Measurements from ENCODE around the gene FMO2. TPM values are rescaled to one million over a fixed set of nuclear protein-coding genes. Genes with fewer than 3 reads are reported as not detected.

The FMO2 gene
- total RNA-seq, 1 experiment from 2014 or later: not detected

DNA sequence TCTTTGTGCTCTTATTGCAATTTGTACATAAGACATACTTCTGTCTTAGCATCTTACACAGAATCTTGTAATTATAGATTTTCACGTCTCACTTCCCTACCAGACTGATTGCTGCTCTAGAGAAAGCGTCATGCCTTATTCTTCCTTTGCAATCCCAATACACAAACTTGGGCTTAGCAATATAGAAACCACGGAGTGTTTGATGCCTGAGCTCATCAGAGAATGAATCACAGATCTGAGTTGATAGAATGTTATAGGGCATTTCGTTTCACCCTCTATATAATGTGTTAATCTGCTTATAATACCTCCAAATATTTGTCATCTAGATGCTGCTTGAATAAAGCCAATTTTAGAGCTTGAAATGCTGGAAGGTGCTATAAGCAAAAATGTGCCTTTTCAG is 69.8 kb downstream of the FMO2 start:
- no TSS peak for BruUV-seq (replicated peaks)
- no peaks in the 10 kb centered on the region for H3K9me3 Mint-ChIP-seq (ENCODE audit: unreplicated experiment)
- no peak for DNase-seq
- peaks cover 22% of the 10 kb centered on the region for H3K4me1 Mint-ChIP-seq (ENCODE audit: low read depth, unreplicated experiment)
- no peaks in the 10 kb centered on the region for H3K27me3 ChIP-seq (replicated peaks; ENCODE audit: control insufficient read depth, insufficient read depth, low read length)
- H3K4me1 ChIP-seq: peaks cover 31% of the 10 kb centered on the region
- H3K4me3 ChIP-seq (ENCODE audit: low read depth, low read length): no peak overlapping the region
- intact Hi-C loops (cut with micrococcal nuclease; ENCODE audit: unreplicated experiment): loop anchor here (10.0 kb wide), 1 partner anchor 230 kb away; the partner anchor contains the start of gene PRRC2C
- H3K36me3 Mint-ChIP-seq (ENCODE audit: insufficient read depth, unreplicated experiment): no peaks in the 10 kb centered on the region
- H3K36me3 ChIP-seq (ENCODE audit: control insufficient read depth, insufficient read depth, low read length): no peaks in the 10 kb centered on the region
- POLR2A ChIA-PET: no interaction called here
- no peaks in the 10 kb centered on the region for H3K9me3 ChIP-seq
- H3K27ac Mint-ChIP-seq (ENCODE audit: unreplicated experiment): peak overlapping the region; percentile 26
- CTCF ChIA-PET: interaction anchor here (1.7 to 1.9 kb wide), 2 partner anchors 10 to 59 kb away, joined by 9 to 11 read pairs; partner anchors contain the start of gene FMO4
- H3K27me3 Mint-ChIP-seq (ENCODE audit: insufficient read depth, unreplicated experiment): no peaks in the 10 kb centered on the region
- no peak overlapping the region for H3K4me3 Mint-ChIP-seq (ENCODE audit: unreplicated experiment)
- TF ChIP-seq, protein P1, sequence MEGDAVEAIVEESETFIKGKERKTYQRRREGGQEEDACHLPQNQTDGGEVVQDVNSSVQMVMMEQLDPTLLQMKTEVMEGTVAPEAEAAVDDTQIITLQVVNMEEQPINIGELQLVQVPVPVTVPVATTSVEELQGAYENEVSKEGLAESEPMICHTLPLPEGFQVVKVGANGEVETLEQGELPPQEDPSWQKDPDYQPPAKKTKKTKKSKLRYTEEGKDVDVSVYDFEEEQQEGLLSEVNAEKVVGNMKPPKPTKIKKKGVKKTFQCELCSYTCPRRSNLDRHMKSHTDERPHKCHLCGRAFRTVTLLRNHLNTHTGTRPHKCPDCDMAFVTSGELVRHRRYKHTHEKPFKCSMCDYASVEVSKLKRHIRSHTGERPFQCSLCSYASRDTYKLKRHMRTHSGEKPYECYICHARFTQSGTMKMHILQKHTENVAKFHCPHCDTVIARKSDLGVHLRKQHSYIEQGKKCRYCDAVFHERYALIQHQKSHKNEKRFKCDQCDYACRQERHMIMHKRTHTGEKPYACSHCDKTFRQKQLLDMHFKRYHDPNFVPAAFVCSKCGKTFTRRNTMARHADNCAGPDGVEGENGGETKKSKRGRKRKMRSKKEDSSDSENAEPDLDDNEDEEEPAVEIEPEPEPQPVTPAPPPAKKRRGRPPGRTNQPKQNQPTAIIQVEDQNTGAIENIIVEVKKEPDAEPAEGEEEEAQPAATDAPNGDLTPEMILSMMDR (IDR thresholded peaks at IDR 0.05; ENCODE audit: insufficient read depth in 1 of 2, low read depth in 1 of 2, low read length in 1 of 2, severe bottlenecking in 1 of 2, unreplicated experiment in 1 of 2): no peak

DNA sequence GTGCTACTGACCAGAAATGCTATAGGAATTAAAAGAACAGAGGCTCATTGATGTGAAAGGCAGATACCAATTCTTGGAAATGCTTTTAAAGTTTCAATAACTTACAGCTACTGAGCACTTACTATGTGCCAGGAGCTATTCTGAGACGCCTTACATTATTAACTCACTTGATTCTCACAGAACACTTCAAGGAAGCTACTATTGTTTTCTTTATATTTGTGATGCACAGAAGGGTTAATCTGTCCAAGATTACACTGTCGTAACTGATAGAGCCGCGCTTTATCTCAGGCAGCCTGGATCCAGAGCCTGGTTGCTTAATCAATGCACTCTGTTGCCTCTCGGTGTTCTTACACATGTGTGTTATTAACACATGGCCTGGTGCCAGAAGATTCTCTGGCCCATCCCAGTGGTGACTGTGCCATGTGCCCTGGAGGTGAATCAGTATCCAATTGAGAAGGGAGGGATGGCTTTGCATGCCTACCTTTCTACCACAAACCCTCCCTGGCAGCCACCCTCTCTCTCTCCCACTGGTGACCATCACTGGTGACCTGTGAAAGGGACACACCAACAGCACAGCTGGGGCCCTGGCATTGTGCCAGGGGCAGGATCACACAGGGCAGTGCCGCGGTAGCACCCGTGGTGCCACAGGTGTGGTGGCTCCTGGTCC is 72.0 kb downstream of the FMO2 start:
- Mint-ChIP-seq H3K4me1 (ENCODE audit: low read depth, unreplicated experiment) (peaks cover 22% of the 10 kb centered on the region), H3K4me3 (ENCODE audit: unreplicated experiment) (no peak overlapping the region), H3K27me3 (ENCODE audit: insufficient read depth, unreplicated experiment) (no peaks in the 10 kb centered on the region), H3K27ac (ENCODE audit: unreplicated experiment) (peak overlapping the region; percentile 46), H3K9me3 (ENCODE audit: unreplicated experiment) (no peaks in the 10 kb centered on the region), H3K36me3 (ENCODE audit: insufficient read depth, unreplicated experiment) (no peaks in the 10 kb centered on the region)
- ChIA-PET POLR2A (no interaction called here), CTCF (interaction anchor here (0.6 to 2.9 kb wide), 3 partner anchors 12 to 1713 kb away, joined by 4 to 14 read pairs (median 5); partner anchors contain the start of gene FMO4)
- Histone ChIP-seq H3K9me3 (no peaks in the 10 kb centered on the region), H3K4me1 (peaks cover 31% of the 10 kb centered on the region), H3K27me3 (replicated peaks; ENCODE audit: control insufficient read depth, insufficient read depth, low read length) (no peaks in the 10 kb centered on the region), H3K4me3 (ENCODE audit: low read depth, low read length) (no peak overlapping the region), H3K36me3 (ENCODE audit: control insufficient read depth, insufficient read depth, low read length) (no peaks in the 10 kb centered on the region)
- TF ChIP-seq, protein P1 (IDR thresholded peaks at IDR 0.05; ENCODE audit: insufficient read depth in 1 of 2, low read depth in 1 of 2, low read length in 1 of 2, severe bottlenecking in 1 of 2, unreplicated experiment in 1 of 2): no peak
- intact Hi-C loops (cut with micrococcal nuclease; ENCODE audit: unreplicated experiment): loop anchor here (10.0 kb wide), 1 partner anchor 228 kb away; the partner anchor contains the start of gene PRRC2C
- BruUV-seq (replicated peaks): no TSS peak
- peak in 1 of 2 experiments; percentile 29 for DNase-seq

DNA sequence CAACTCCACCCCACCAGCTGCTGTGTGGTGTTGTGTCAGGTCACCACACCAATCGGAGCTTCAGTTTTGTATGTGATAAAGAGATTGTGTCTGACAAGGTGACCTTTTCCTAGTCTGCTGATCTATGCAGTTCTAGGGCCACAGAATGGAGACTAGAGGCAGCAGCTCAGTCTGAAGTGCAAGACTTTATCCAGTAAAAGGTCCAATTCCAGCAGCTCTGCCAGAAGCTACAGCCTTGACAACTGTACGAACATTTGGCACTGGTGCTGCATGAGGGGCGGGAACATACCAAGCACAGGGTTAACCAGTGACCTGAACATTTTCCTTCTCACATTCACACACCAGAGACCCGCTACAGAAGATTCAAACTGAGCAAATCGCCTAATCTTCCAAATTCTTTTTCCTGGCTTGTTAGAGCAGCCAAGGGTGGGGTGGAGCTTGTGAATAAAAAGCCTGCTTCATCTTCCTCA is 72.5 kb downstream of the FMO2 start:
- H3K27me3 ChIP-seq (replicated peaks; ENCODE audit: control insufficient read depth, insufficient read depth, low read length): no peaks in the 10 kb centered on the region
- BruUV-seq (replicated peaks): no TSS peak
- TF ChIP-seq, protein P1 (IDR thresholded peaks at IDR 0.05; ENCODE audit: insufficient read depth in 1 of 2, low read depth in 1 of 2, low read length in 1 of 2, severe bottlenecking in 1 of 2, unreplicated experiment in 1 of 2): no peak
- H3K27ac Mint-ChIP-seq (ENCODE audit: unreplicated experiment): peak overlapping the region; percentile 46
- peaks cover 22% of the 10 kb centered on the region for H3K4me1 Mint-ChIP-seq (ENCODE audit: low read depth, unreplicated experiment)
- H3K9me3 ChIP-seq: no peaks in the 10 kb centered on the region
- ChIA-PET POLR2A (no interaction called here), CTCF (interaction anchor here (0.6 to 2.9 kb wide), 3 partner anchors 12 to 79 kb away, joined by 5 to 14 read pairs (median 5); partner anchors contain the start of gene FMO4)
- no peak for DNase-seq
- no peak overlapping the region for H3K4me3 ChIP-seq (ENCODE audit: low read depth, low read length)
- intact Hi-C loops (cut with micrococcal nuclease; ENCODE audit: unreplicated experiment): loop anchor here (10.0 kb wide), 1 partner anchor 227 kb away; the partner anchor contains the start of gene PRRC2C
- H3K36me3 ChIP-seq (ENCODE audit: control insufficient read depth, insufficient read depth, low read length): no peaks in the 10 kb centered on the region
- H3K9me3 Mint-ChIP-seq (ENCODE audit: unreplicated experiment): no peaks in the 10 kb centered on the region
- no peak overlapping the region for H3K4me3 Mint-ChIP-seq (ENCODE audit: unreplicated experiment)
- no peaks in the 10 kb centered on the region for H3K27me3 Mint-ChIP-seq (ENCODE audit: insufficient read depth, unreplicated experiment)
- H3K36me3 Mint-ChIP-seq (ENCODE audit: insufficient read depth, unreplicated experiment): no peaks in the 10 kb centered on the region
- peaks cover 31% of the 10 kb centered on the region for H3K4me1 ChIP-seq
